Sigmoid colon (tissue), 7 donors: ENCODE measurements around the gene LTV1. TPM values are rescaled to one million over a fixed set of nuclear protein-coding genes. Genes with fewer than 3 reads are reported as not detected.

Experiments used
- DNase-seq: peaks from one replicate; pipeline ENCODE4 v3.0.0-alpha.2; 2019
- H3K27ac ChIP-seq, 4 donors: fragments of 200-600 bp; sonication (generic); one replicate each; pipeline ENCODE4 v1.5.1; 2016 to 2019; ENCODE audit warnings: mild to moderate bottlenecking in 1 of 4
- H3K27me3 ChIP-seq, 3 donors: fragments of 200-600 bp; sonication (generic); one replicate each; pipeline ENCODE4 v1.5.1; 2019; ENCODE audit warnings: mild to moderate bottlenecking in 1 of 3
- H3K36me3 ChIP-seq, 4 donors: fragments of 200-600 bp; sonication (generic); one replicate each; pipeline ENCODE4 v1.5.1; 2016 to 2019
- H3K4me1 ChIP-seq, 4 donors: fragments of 200-600 bp; sonication (generic); one replicate each; pipeline ENCODE4 v1.5.1; 2017 to 2019
- H3K4me3 ChIP-seq, 4 donors: fragments of 200-600 bp; sonication (generic); one replicate each; pipeline ENCODE4 v1.5.1; 2017 to 2019; ENCODE audit warnings: mild to moderate bottlenecking in 2 of 4, moderate library complexity in 1 of 4
- H3K9me3 ChIP-seq, 4 donors: fragments of 200-600 bp in 3 of 4; sonication (generic) in 3 of 4; one replicate each; pipeline versions ENCODE4 v1.5.1 to v1.6.1; 2013 to 2019
- CTCF ChIP-seq, 4 experiments: fragments of 450-650 bp in 3 of 4; fragments of 200-600 bp in 1 of 4; IDR thresholded peaks; one replicate each; pipeline ENCODE4 v1.5.1; 2016 to 2019; ENCODE audit warnings: antibody characterized with exemption in 4 of 4, mild to moderate bottlenecking in 3 of 4, moderate library complexity in 2 of 4
- EP300 ChIP-seq, 4 donors: sonication (generic); formaldehyde crosslinking; IDR thresholded peaks; one replicate each; pipeline ENCODE4 v1.6.1; 2017; ENCODE audit warnings: antibody characterized with exemption in 4 of 4
- POLR2A ChIP-seq, 2 donors: fragments of 450-650 bp; IDR thresholded peaks; one replicate each; pipeline ENCODE4 v1.6.1; 2016; ENCODE audit warnings: antibody characterized with exemption in 2 of 2, mild to moderate bottlenecking in 2 of 2, moderate library complexity in 2 of 2
- POLR2AphosphoS5 ChIP-seq, 4 donors: sonication (generic); formaldehyde crosslinking; IDR thresholded peaks; one replicate each; pipeline ENCODE4 v1.6.1; 2017; ENCODE audit warnings: antibody characterized with exemption in 4 of 4
- WGBS, 2 donors: extraction: QIAGEN DNeasy Blood & Tissue Kit; methylation state at CpG; one replicate each; pipeline ENCODE4 v1.1.7; 2013; 5-methylcytosine and 5-hydroxymethylcytosine counted together
- intact Hi-C: fragments of 100-400 bp; cut with DNase I; formaldehyde crosslinking; loops from one replicate; pipeline ENCODE4 v1.15.1; 2023
- polyA plus RNA-seq, 3 donors: library from polyadenylated mRNA; stranded (reverse); fragments of 200-250 nt; gene quantifications; one replicate each; pipeline ENCODE4 v1.2.3, GENCODE V29; 2013
- total RNA-seq, 4 donors: library from RNA; depleted of rRNA; stranded (reverse); fragments of >200 nt; gene quantifications; one replicate each; pipeline ENCODE4 v1.1.0, GENCODE V29; 2016
- donor health status: healthy with polysubstance abuse.
- donor health status: Bipolar disorder and iron deficiency.
- donor health status: healthy.

The LTV1 gene
- total and polyA plus RNA-seq, 7 donors: 10.0 to 22.2 (median 16.2) TPM

- H3K27ac ChIP-seq: no peak overlapping the region
- intact Hi-C loops: no loop called here
- no peak for DNase-seq
- peaks cover 0 to 2% (median 0%) of the 10 kb centered on the region in 4 donors for H3K36me3 ChIP-seq
- H3K27me3 ChIP-seq: no peaks in the 10 kb centered on the region
- H3K4me1 ChIP-seq: no peaks in the 10 kb centered on the region
- H3K4me3 ChIP-seq: no peak overlapping the region
- no peaks in the 10 kb centered on the region for H3K9me3 ChIP-seq
- TF ChIP-seq EP300 (IDR thresholded peaks at IDR 0.05): no peak
- no peak for TF ChIP-seq POLR2A (IDR thresholded peaks at IDR 0.05)
These were observed 14.6 kb upstream of the LTV1 start for GRCh38 chr6:143828572-143828971.

- intact Hi-C loops: no loop called here
- H3K27ac ChIP-seq: no peak overlapping the region
- H3K4me1 ChIP-seq: no peaks in the 10 kb centered on the region
- TF ChIP-seq EP300 (IDR thresholded peaks at IDR 0.05) (no peak), CTCF (IDR thresholded peaks at IDR 0.05) (no peak), POLR2AphosphoS5 (IDR thresholded peaks at IDR 0.05) (no peak), POLR2A (IDR thresholded peaks at IDR 0.05) (no peak)
- no peak overlapping the region for H3K4me3 ChIP-seq
- 55 to 77% methylated on average over 2 of the region's 2 CpGs for WGBS, 2 donors
- H3K9me3 ChIP-seq: no peaks in the 10 kb centered on the region
- H3K27me3 ChIP-seq: no peaks in the 10 kb centered on the region
- no peak for DNase-seq
- H3K36me3 ChIP-seq: no peaks in the 10 kb centered on the region
These were observed 7.0 kb upstream of the LTV1 start for GRCh38 chr6:143836150-143836549.

GRCh38 chr6:143838395-143838794 is 4.7 kb upstream of the LTV1 start:
- H3K27ac ChIP-seq: no peak overlapping the region
- WGBS, 2 donors: 30 to 69% methylated on average over 5 of the region's 5 CpGs
- no peaks in the 10 kb centered on the region for H3K36me3 ChIP-seq
- intact Hi-C loops: no loop called here
- no peaks in the 10 kb centered on the region for H3K9me3 ChIP-seq
- peaks cover 0 to 6% (median 0%) of the 10 kb centered on the region in 4 donors for H3K4me1 ChIP-seq
- H3K27me3 ChIP-seq: no peaks in the 10 kb centered on the region
- DNase-seq: no peak
- no peak for TF ChIP-seq EP300 (IDR thresholded peaks at IDR 0.05)
- TF ChIP-seq POLR2AphosphoS5 (IDR thresholded peaks at IDR 0.05): no peak
- H3K4me3 ChIP-seq: no peak overlapping the region

GRCh38 chr6:143839196-143839595 is 3.9 kb upstream of the LTV1 start:
- Histone ChIP-seq H3K9me3 (no peaks in the 10 kb centered on the region), H3K36me3 (no peaks in the 10 kb centered on the region), H3K4me1 (peaks cover 0 to 14% (median 6%) of the 10 kb centered on the region in 4 donors), H3K27ac (no peak overlapping the region), H3K4me3 (no peak overlapping the region), H3K27me3 (no peaks in the 10 kb centered on the region)
- intact Hi-C loops: no loop called here
- DNase-seq: no peak
- 70 to 75% methylated on average over 4 of the region's 4 CpGs for WGBS, 2 donors
- TF ChIP-seq POLR2A (IDR thresholded peaks at IDR 0.05) (no peak), CTCF (IDR thresholded peaks at IDR 0.05) (no peak), EP300 (IDR thresholded peaks at IDR 0.05) (no peak), POLR2AphosphoS5 (IDR thresholded peaks at IDR 0.05) (no peak)

GRCh38 chr6:143840595-143841265 is 2.4 kb upstream of the LTV1 start:
- 94 to 96% methylated on average over 6 of the region's 6 CpGs for WGBS, 2 donors
- Histone ChIP-seq H3K27me3 (no peaks in the 10 kb centered on the region), H3K27ac (no peak overlapping the region), H3K4me1 (peaks cover 0 to 19% (median 11%) of the 10 kb centered on the region in 4 donors), H3K9me3 (no peaks in the 10 kb centered on the region), H3K36me3 (peaks cover 0 to 14% (median 1%) of the 10 kb centered on the region in 4 donors), H3K4me3 (no peak overlapping the region)
- DNase-seq: no peak
- intact Hi-C loops: loop anchor here (5.0 to 10.0 kb wide), 3 partner anchors 172 to 388 kb away; partner anchors contain the start of genes ADAT2, PEX3 and SF3B5
- TF ChIP-seq CTCF (IDR thresholded peaks at IDR 0.05) (no peak), POLR2AphosphoS5 (IDR thresholded peaks at IDR 0.05) (no peak), EP300 (IDR thresholded peaks at IDR 0.05) (no peak), POLR2A (IDR thresholded peaks at IDR 0.05) (no peak)
